ENCODE measurements around the gene SCNN1B. TPM values are rescaled to one million over a fixed set of nuclear protein-coding genes. Genes with fewer than 3 reads are reported as not detected.
"Not testable (repeated sequence)": the region's sequence is repeated elsewhere in the genome, so short reads cannot be mapped to it uniquely, and the experiment has no call there.

Gene SCNN1B
- total RNA-seq, 6 experiments from 2014 or later, result not detected

GRCh38 chr16:23294260-23294659, 7.8 kb upstream of the SCNN1B start:
- DNase-seq, result no peak
- no peak overlapping the region for H3K27ac Mint-ChIP-seq
- H3K9me3 Mint-ChIP-seq, result no peaks in the 10 kb centered on the region
- 0 out of 2 replicates have a peak, but pooled peaks cover 9% of the 10 kb centered on the region for H3K4me1 Mint-ChIP-seq (ENCODE audit: low read depth)
- H3K4me3 Mint-ChIP-seq, result no peak overlapping the region
- TF ChIP-seq CTCF (IDR thresholded peaks at IDR 0.05), result no peak
- no peaks in the 10 kb centered on the region for H3K36me3 Mint-ChIP-seq (ENCODE audit: low read depth)
- H3K27me3 Mint-ChIP-seq (ENCODE audit: insufficient read depth), result peaks cover 6% of the 10 kb centered on the region; the same call in 1 of the 2 replicates

DNA sequence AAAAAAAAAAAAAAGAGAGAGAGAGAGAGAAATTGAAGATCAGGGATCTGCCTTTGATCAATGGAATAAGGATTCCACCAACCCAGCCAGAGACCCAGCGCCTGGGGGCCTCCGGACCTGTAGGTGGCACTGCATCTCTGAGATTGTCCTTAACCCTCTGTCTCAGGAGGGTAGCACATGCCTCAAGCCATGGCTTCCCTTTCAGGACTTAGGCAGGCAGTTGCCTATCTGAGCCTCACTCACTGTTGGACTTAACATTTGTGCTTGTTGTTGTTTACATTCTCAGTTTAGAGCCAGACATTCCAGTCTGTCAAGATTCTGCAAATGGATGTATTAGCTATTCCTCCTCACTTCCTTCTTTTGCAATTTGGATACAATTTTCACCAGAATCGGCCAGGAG, 5.1 kb upstream of the SCNN1B start:
- peak; percentile 34 for TF ChIP-seq CTCF (IDR thresholded peaks at IDR 0.05)
- Mint-ChIP-seq H3K27ac (no peak overlapping the region), H3K9me3 (no peaks in the 10 kb centered on the region), H3K4me3 (no peak overlapping the region), H3K4me1 (ENCODE audit: low read depth) (0 out of 2 replicates have a peak, but pooled peaks cover 4% of the 10 kb centered on the region), H3K36me3 (ENCODE audit: low read depth) (no peaks in the 10 kb centered on the region), H3K27me3 (ENCODE audit: insufficient read depth) (peaks cover 16% of the 10 kb centered on the region)
- DNase-seq, result no peak

- no peak for TF ChIP-seq CTCF (IDR thresholded peaks at IDR 0.05)
- Mint-ChIP-seq H3K4me1 (ENCODE audit: low read depth) (no peaks in the 10 kb centered on the region), H3K36me3 (ENCODE audit: low read depth) (no peaks in the 10 kb centered on the region), H3K27ac (no peak overlapping the region), H3K9me3 (no peaks in the 10 kb centered on the region), H3K27me3 (ENCODE audit: insufficient read depth) (peaks cover 24% of the 10 kb centered on the region), H3K4me3 (no peak overlapping the region)
- DNase-seq, result no peak
These were observed 3.7 kb upstream of the SCNN1B start for GRCh38 chr16:23298290-23298915.

- not testable (repeated sequence) for H3K27ac Mint-ChIP-seq; H3K36me3 Mint-ChIP-seq (ENCODE audit: low read depth); H3K4me1 Mint-ChIP-seq (ENCODE audit: low read depth); DNase-seq; H3K4me3 Mint-ChIP-seq; H3K9me3 Mint-ChIP-seq
- peaks cover 33% of the 10 kb centered on the region for H3K27me3 Mint-ChIP-seq (ENCODE audit: insufficient read depth)
These were observed 2.3 kb upstream of the SCNN1B start for GRCh38 chr16:23299815-23300214.

DNA sequence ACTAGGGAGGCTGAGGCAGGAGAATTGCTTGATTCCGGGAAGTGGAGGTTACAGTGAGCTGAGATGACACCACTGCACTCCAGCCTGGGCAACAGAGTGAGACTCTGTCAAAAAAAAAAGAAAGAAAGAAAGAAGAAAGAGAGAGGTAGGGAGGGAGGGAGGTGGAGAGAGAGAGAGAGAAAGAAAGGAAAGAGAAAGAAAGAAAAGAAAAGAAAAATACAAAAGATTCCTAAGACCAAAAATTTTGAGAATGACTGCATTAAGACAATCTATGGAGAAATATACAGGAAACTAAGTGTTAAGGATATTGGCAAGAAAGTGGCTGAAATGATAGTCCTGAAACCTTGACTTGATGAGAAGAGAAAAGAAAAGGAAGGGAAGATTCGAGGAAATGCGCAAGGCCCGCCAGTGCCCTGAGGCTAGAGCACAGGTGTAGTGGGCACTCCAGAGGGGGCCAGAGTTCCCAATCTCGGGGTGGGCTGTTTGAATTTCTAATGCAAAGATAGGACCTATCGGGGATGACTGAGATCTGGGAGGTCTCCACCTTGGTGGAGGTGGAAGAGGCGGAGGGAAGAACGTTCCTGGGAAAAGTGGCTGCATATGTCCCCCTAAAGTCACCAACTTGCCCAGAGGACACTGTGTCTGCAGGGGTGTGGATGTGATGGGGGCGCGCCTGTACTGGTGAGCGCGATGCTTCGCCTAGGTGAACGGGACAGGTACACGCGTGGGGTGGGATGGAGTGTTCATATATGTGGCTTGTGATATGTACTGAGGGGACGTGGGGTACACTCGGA, 654 bp upstream of the SCNN1B start:
- TF ChIP-seq CTCF (IDR thresholded peaks at IDR 0.05), result no peak
- Mint-ChIP-seq H3K27me3 (ENCODE audit: insufficient read depth) (peaks cover 35% of the 10 kb centered on the region), H3K27ac (no peak overlapping the region), H3K4me3 (no peak overlapping the region; the same call in 1 of the 2 replicates), H3K4me1 (ENCODE audit: low read depth) (no peaks in the 10 kb centered on the region), H3K9me3 (no peaks in the 10 kb centered on the region), H3K36me3 (ENCODE audit: low read depth) (no peaks in the 10 kb centered on the region)
- DNase-seq, result no peak

DNA sequence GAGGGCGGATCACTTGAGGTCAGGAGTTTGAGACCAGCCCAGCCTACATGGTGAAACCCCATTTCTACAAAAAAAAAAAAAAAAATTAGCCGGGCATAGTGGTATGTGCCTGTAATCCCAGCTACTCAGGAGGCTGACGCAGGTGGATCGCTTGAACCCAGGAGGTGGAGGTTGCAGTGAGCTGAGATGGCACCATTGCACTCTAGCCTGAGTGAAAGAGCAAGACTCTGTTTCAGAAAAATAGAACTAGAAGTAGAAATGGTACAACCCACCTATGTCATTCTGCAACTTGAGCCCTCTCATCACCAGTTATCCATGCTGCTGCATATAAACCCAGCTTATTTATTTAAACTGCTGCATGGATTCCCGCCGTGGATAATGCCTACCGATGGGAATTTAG, 1.6 kb downstream of the SCNN1B start:
- no peak overlapping the region for H3K4me3 Mint-ChIP-seq
- no peaks in the 10 kb centered on the region for H3K4me1 Mint-ChIP-seq (ENCODE audit: low read depth)
- H3K36me3 Mint-ChIP-seq (ENCODE audit: low read depth), result no peaks in the 10 kb centered on the region
- TF ChIP-seq CTCF (IDR thresholded peaks at IDR 0.05), result no peak
- H3K27ac Mint-ChIP-seq, result no peak overlapping the region
- peaks cover 41% of the 10 kb centered on the region for H3K27me3 Mint-ChIP-seq (ENCODE audit: insufficient read depth)
- DNase-seq, result no peak
- no peaks in the 10 kb centered on the region for H3K9me3 Mint-ChIP-seq

Measured in HFFc6 (cell line).